Measurements from ENCODE around the gene GHRH. TPM values are rescaled to one million over a fixed set of nuclear protein-coding genes. Genes with fewer than 3 reads are reported as not detected.

GHRH gene
- total and polyA plus RNA-seq, 2 donors (not counting 1 experiment from before 2014, with no cell fraction given): not detected

- no peak overlapping the region for H3K4me3 ChIP-seq (ENCODE audit: control extremely low read depth in 1 of 5, extremely low read depth in 1 of 5, insufficient read depth in 1 of 5, low read depth in 2 of 5, low read length in 4 of 5)
- Mint-ChIP-seq H3K27ac (no peak overlapping the region), H3K4me1 (peaks cover 6% of the 10 kb centered on the region), H3K4me3 (no peak overlapping the region), H3K27me3 (no peaks in the 10 kb centered on the region), H3K9me3 (ENCODE audit: insufficient read depth) (no peaks in the 10 kb centered on the region)
- no peaks in the 10 kb centered on the region for H3K9me3 ChIP-seq (ENCODE audit: control extremely low read depth in 1 of 3, control insufficient read depth in 2 of 3, insufficient read depth in 1 of 3, low read length in 2 of 3)
- H3K4me1 ChIP-seq (ENCODE audit: control insufficient read depth in 2 of 2, insufficient read depth in 2 of 2, low read length in 2 of 2): peaks cover 5% of the 10 kb centered on the region in 2 donors
- TF ChIP-seq EZH2 (IDR thresholded peaks at IDR 0.05; ENCODE audit: borderline replicate concordance, insufficient read depth, low read depth, low read length, poor library complexity, severe bottlenecking): no peak
- TF ChIP-seq, protein P1, sequence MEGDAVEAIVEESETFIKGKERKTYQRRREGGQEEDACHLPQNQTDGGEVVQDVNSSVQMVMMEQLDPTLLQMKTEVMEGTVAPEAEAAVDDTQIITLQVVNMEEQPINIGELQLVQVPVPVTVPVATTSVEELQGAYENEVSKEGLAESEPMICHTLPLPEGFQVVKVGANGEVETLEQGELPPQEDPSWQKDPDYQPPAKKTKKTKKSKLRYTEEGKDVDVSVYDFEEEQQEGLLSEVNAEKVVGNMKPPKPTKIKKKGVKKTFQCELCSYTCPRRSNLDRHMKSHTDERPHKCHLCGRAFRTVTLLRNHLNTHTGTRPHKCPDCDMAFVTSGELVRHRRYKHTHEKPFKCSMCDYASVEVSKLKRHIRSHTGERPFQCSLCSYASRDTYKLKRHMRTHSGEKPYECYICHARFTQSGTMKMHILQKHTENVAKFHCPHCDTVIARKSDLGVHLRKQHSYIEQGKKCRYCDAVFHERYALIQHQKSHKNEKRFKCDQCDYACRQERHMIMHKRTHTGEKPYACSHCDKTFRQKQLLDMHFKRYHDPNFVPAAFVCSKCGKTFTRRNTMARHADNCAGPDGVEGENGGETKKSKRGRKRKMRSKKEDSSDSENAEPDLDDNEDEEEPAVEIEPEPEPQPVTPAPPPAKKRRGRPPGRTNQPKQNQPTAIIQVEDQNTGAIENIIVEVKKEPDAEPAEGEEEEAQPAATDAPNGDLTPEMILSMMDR (IDR thresholded peaks at IDR 0.05): no peak
- H3K27me3 ChIP-seq (replicated peaks in 1 of 4; ENCODE audit: control extremely low read depth in 1 of 4, control insufficient read depth in 3 of 4, insufficient read depth in 4 of 4, low read length in 3 of 4): no peaks in the 10 kb centered on the region
- 100% methylated on average over 4 of the region's 4 CpGs for WGBS (ENCODE audit: insufficient coverage)
- H3K4me2 ChIP-seq (replicated peaks; ENCODE audit: low read depth, low read length, poor library complexity, severe bottlenecking): no peak overlapping the region
- intact Hi-C loops (cut with micrococcal nuclease): no loop called here
- peaks cover 11 to 62% of the 10 kb centered on the region in 2 experiments for H3K36me3 ChIP-seq (replicated peaks in 1 of 2; ENCODE audit: control extremely low read depth in 1 of 2, control insufficient read depth in 1 of 2, extremely low read depth in 1 of 2, insufficient read depth in 2 of 2, low read length in 1 of 2)
- ATAC-seq (ENCODE audit: low read depth): no peak
- H3K79me2 ChIP-seq (ENCODE audit: control insufficient read depth, insufficient read depth, low read length): no peaks in the 10 kb centered on the region
- ChIA-PET CTCF (no interaction called here), POLR2A (no interaction called here)
- no peaks in the 10 kb centered on the region for H4K20me1 ChIP-seq (ENCODE audit: control insufficient read depth, insufficient read depth, low read length, poor library complexity, severe bottlenecking)
- H2AFZ ChIP-seq (ENCODE audit: insufficient read depth, low read depth, low read length, poor library complexity, severe bottlenecking): no peak overlapping the region
- DNase-seq: no peak
- H3K9ac ChIP-seq (ENCODE audit: low read length): no peak overlapping the region
- H3K27ac ChIP-seq (ENCODE audit: low read length in 2 of 2): no peak overlapping the region
Observed at GRCh38 chr20:37218441-37218840, 43.2 kb downstream of the GHRH start.

- ChIA-PET POLR2A (no interaction called here), CTCF (interaction anchor here (0.7 to 1.2 kb wide), 2 partner anchors 10 to 803 kb away, joined by 3 to 4 read pairs; no protein-coding TSS in a partner anchor)
- intact Hi-C loops (cut with micrococcal nuclease): no loop called here
- H3K4me2 ChIP-seq (replicated peaks; ENCODE audit: low read depth, low read length, poor library complexity, severe bottlenecking): no peak overlapping the region
- H3K27me3 ChIP-seq (replicated peaks in 1 of 4; ENCODE audit: control extremely low read depth in 1 of 4, control insufficient read depth in 3 of 4, insufficient read depth in 4 of 4, low read length in 3 of 4): no peaks in the 10 kb centered on the region
- no peaks in the 10 kb centered on the region for H3K9me3 Mint-ChIP-seq (ENCODE audit: insufficient read depth)
- H3K4me3 Mint-ChIP-seq: no peak overlapping the region
- H3K27ac ChIP-seq (ENCODE audit: low read length in 2 of 2): no peak overlapping the region
- no peaks in the 10 kb centered on the region for H3K9me3 ChIP-seq (ENCODE audit: control extremely low read depth in 1 of 3, control insufficient read depth in 2 of 3, insufficient read depth in 1 of 3, low read length in 2 of 3)
- peaks cover 3% of the 10 kb centered on the region for H3K79me2 ChIP-seq (ENCODE audit: control insufficient read depth, insufficient read depth, low read length)
- TF ChIP-seq, protein P1 (IDR thresholded peaks at IDR 0.05): no peak
- no peak for TF ChIP-seq EZH2 (IDR thresholded peaks at IDR 0.05; ENCODE audit: borderline replicate concordance, insufficient read depth, low read depth, low read length, poor library complexity, severe bottlenecking)
- H2AFZ ChIP-seq (ENCODE audit: insufficient read depth, low read depth, low read length, poor library complexity, severe bottlenecking): no peak overlapping the region
- H3K4me3 ChIP-seq (ENCODE audit: control extremely low read depth in 1 of 5, extremely low read depth in 1 of 5, insufficient read depth in 1 of 5, low read depth in 2 of 5, low read length in 4 of 5): no peak overlapping the region
- H3K4me1 Mint-ChIP-seq: no peaks in the 10 kb centered on the region
- ATAC-seq (ENCODE audit: low read depth) (no peak), DNase-seq (no peak)
- H3K4me1 ChIP-seq (ENCODE audit: control insufficient read depth in 2 of 2, insufficient read depth in 2 of 2, low read length in 2 of 2): no peaks in the 10 kb centered on the region
- H3K36me3 ChIP-seq (replicated peaks in 1 of 2; ENCODE audit: control extremely low read depth in 1 of 2, control insufficient read depth in 1 of 2, extremely low read depth in 1 of 2, insufficient read depth in 2 of 2, low read length in 1 of 2): peaks cover 28 to 82% of the 10 kb centered on the region in 2 experiments
- no peak overlapping the region for H3K9ac ChIP-seq (ENCODE audit: low read length)
- H4K20me1 ChIP-seq (ENCODE audit: control insufficient read depth, insufficient read depth, low read length, poor library complexity, severe bottlenecking): no peaks in the 10 kb centered on the region
- 100% methylated on average over 1 of the region's 6 CpGs for WGBS (ENCODE audit: insufficient coverage)
- H3K27me3 Mint-ChIP-seq: no peaks in the 10 kb centered on the region
- H3K27ac Mint-ChIP-seq: no peak overlapping the region
Observed at GRCh38 chr20:37209661-37210314, 51.8 kb downstream of the GHRH start.
